ENCODE data around the gene IL17RD. TPM values are rescaled to one million over a fixed set of nuclear protein-coding genes. Genes with fewer than 3 reads are reported as not detected.

IL17RD gene
- total and polyA plus RNA-seq, 9 of the 15 experiments (the other 6 are each of a cell fraction or from before 2014, with no cell fraction given) = under 0.01 to 0.09 (median 0.04) TPM; not detected in 4

- in situ Hi-C loops (cut with MboI) = no loop called here
- WGBS (ENCODE audit: insufficient coverage, low coverage, missing lambda C conversion rate) = 3% methylated on average over 4 of the region's 4 CpGs
- POLR2A ChIA-PET = no interaction called here
Measured at GRCh38 chr3:57143886-57144459, 21.2 kb downstream of the IL17RD start.

More at GRCh38 chr3:57143886-57144459, 21.2 kb downstream of the IL17RD start:
- no peak for TF ChIP-seq SFPQ (IDR thresholded peaks at IDR 0.05; ENCODE audit: low read depth, low read length)
- no peak for TF ChIP-seq SIN3A (IDR thresholded peaks at IDR 0.05; ENCODE audit: borderline replicate concordance in 2 of 2, control insufficient read depth in 1 of 2, low read depth in 2 of 2, low read length in 2 of 2)
- TF ChIP-seq BRF1 (IDR thresholded peaks at IDR 0.05; ENCODE audit: borderline replicate concordance, extremely low read depth, insufficient read length) = no peak
- no peak for TF ChIP-seq POLR2A (conservative IDR thresholded peaks at IDR 0.05)
- no peak for TF ChIP-seq NELFE (IDR thresholded peaks at IDR 0.05; ENCODE audit: insufficient read depth, insufficient read length)
- no peak for TF ChIP-seq MBD2 (IDR thresholded peaks at IDR 0.05; ENCODE audit: borderline replicate concordance, low read depth)
- TF ChIP-seq ZNF280A (IDR thresholded peaks at IDR 0.05; ENCODE audit: low read depth, partially characterized antibody) = no peak
- no peak for TF ChIP-seq NR4A1 (CRISPR knock-in tag; IDR thresholded peaks at IDR 0.05)
- no peak for TF ChIP-seq NR4A1 (tag; IDR thresholded peaks at IDR 0.05)
- TF ChIP-seq FOXK1 (CRISPR knock-in tag; IDR thresholded peaks at IDR 0.05; ENCODE audit: borderline replicate concordance) = no peak
- no peak for TF ChIP-seq ZNF512 (tag; IDR thresholded peaks at IDR 0.05)
- TF ChIP-seq IRF2 (CRISPR knock-in tag; IDR thresholded peaks at IDR 0.05) = no peak
- BruUV-seq (replicated peaks) = no TSS peak
- Histone ChIP-seq H4K20me1 (replicated peaks; ENCODE audit: control insufficient read depth, insufficient read depth, low read length) (no peaks in the 10 kb centered on the region), H3K4me3 (no peak overlapping the region), H3K9me3 (replicated peaks; ENCODE audit: control insufficient read depth, insufficient read depth, low read depth, low read length) (no peaks in the 10 kb centered on the region), H3K36me3 (ENCODE audit: control insufficient read depth, insufficient read depth, low read length) (no peaks in the 10 kb centered on the region), H3K4me2 (ENCODE audit: insufficient read depth, low read length) (no peak overlapping the region), H3K9ac (ENCODE audit: insufficient read depth in 1 of 2, low read depth in 2 of 2, low read length in 2 of 2) (no peak overlapping the region), H2AFZ (ENCODE audit: low read depth, low read length) (no peak overlapping the region), H3K27ac (ENCODE audit: extremely low read depth, low read depth, low read length) (no peak overlapping the region), H3K27me3 (ENCODE audit: control insufficient read depth in 2 of 2, insufficient read depth in 2 of 2, low read length in 2 of 2) (peaks cover 0 to 10% of the 10 kb centered on the region in 2 experiments; a peak in 3 of 5 replicates), H3K9me1 (ENCODE audit: control insufficient read depth, insufficient read depth, low read length) (no peaks in the 10 kb centered on the region), H3K4me1 (replicated peaks in 1 of 2; ENCODE audit: control insufficient read depth in 2 of 2, insufficient read depth in 2 of 2, low read length in 2 of 2) (no peaks in the 10 kb centered on the region), H3K79me2 (ENCODE audit: control insufficient read depth, insufficient read depth, low read length) (no peaks in the 10 kb centered on the region)
- DNase-seq (ENCODE audit: extremely low read depth in 1 of 4, low spot score in 3 of 4) = no peak
- ATAC-seq = no peak
- FAIRE-seq = no peak
- intact Hi-C loops (cut with micrococcal nuclease) = no loop called here
- CTCF ChIA-PET (ENCODE audit: low intra/inter-chr PET ratio) = no interaction called here

Measured in K562 (cell line).